NT2/D1 (cell line): ENCODE results near the gene SPARCL1.

Source experiments
- SUZ12 ChIP-seq: IDR thresholded peaks from 2 replicates; pipeline ENCODE4 v1.6.1; 2011; ENCODE audit not compliant: insufficient read length, insufficient read depth; ENCODE audit errors: extremely low read depth
- YY1 ChIP-seq: IDR thresholded peaks from 2 replicates; pipeline ENCODE4 v1.6.1; 2011; ENCODE audit not compliant: insufficient read length, insufficient read depth

DNA sequence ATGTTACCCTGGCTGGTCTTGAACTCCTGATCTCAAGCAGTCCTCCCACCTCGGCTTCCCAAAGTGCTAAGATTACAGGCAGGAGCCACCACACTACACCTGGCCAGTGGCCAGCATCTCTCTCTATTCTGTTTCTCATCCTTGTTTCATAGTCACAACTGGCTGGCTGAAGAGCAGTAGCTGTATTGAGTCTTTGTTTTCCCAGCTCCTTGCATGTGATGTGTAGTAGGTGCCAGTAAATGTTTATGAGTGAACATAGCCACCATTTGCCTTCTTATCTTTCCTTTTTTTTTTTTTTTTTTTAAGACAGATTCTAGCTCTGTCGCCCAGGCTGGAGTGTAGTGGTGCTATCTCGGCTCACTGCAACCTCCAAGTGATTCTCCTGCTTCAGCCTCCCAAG, 83.2 kb downstream of the SPARCL1 start:
- no peak for TF ChIP-seq SUZ12
- no peak for TF ChIP-seq YY1
